Kidney epithelial cell (primary cell): ENCODE data around the gene CLSTN2. TPM values are rescaled to one million over a fixed set of nuclear protein-coding genes. Genes with fewer than 3 reads are reported as not detected.

Source experiments
- DNase-seq: peaks from one replicate; pipeline ENCODE4 v3.0.0-alpha.2; 2010; ENCODE audit warnings: low read depth
- H3K27me3 ChIP-seq: 2 replicates; pipeline ENCODE4 v1.6.0; 2011; ENCODE audit warnings: low read length; ENCODE audit not compliant: control insufficient read depth, insufficient read depth
- H3K36me3 ChIP-seq: 2 replicates; pipeline ENCODE4 v1.5.1; 2011; ENCODE audit warnings: low read length; ENCODE audit not compliant: control insufficient read depth, insufficient read depth
- H3K4me3 ChIP-seq: 2 replicates; pipeline ENCODE4 v1.5.1; 2011; ENCODE audit warnings: low read depth, mild to moderate bottlenecking, control low read depth, low read length
- CTCF ChIP-seq: IDR thresholded peaks from 2 replicates; pipeline ENCODE4 v1.5.1; 2011; ENCODE audit warnings: mild to moderate bottlenecking, moderate library complexity, low read length, control low read depth, inconsistent platforms; ENCODE audit not compliant: insufficient read depth, poor library complexity, severe bottlenecking
- total RNA-seq: library from RNA; depleted of rRNA; stranded (reverse); fragments of >200 nt; gene quantifications from 2 replicates; pipeline ENCODE4 v1.2.3, GENCODE V29; 2015

The CLSTN2 gene
- total RNA-seq, 1 donor from 2014 or later, result 10.9 TPM

GRCh38 chr3:140088058-140088457, 153.1 kb downstream of the CLSTN2 start:
- DNase-seq, result no peak
- no peaks in the 10 kb centered on the region for H3K27me3 ChIP-seq
- no peaks in the 10 kb centered on the region for H3K36me3 ChIP-seq
- no peak overlapping the region for H3K4me3 ChIP-seq
- TF ChIP-seq CTCF, result no peak

GRCh38 chr3:140088513-140088912, 153.5 kb downstream of the CLSTN2 start:
- Histone ChIP-seq H3K36me3 (no peaks in the 10 kb centered on the region), H3K4me3 (no peak overlapping the region), H3K27me3 (no peaks in the 10 kb centered on the region)
- no peak for TF ChIP-seq CTCF
- no peak for DNase-seq

- Histone ChIP-seq H3K4me3 (no peak overlapping the region), H3K36me3 (no peaks in the 10 kb centered on the region), H3K27me3 (no peaks in the 10 kb centered on the region)
- TF ChIP-seq CTCF, result no peak
- DNase-seq, result no peak
Measured at GRCh38 chr3:140089403-140090072, 154.6 kb downstream of the CLSTN2 start.

GRCh38 chr3:140091143-140091542, 156.2 kb downstream of the CLSTN2 start:
- Histone ChIP-seq H3K27me3 (no peaks in the 10 kb centered on the region), H3K36me3 (no peaks in the 10 kb centered on the region), H3K4me3 (no peak overlapping the region)
- no peak for TF ChIP-seq CTCF
- DNase-seq, result peak; percentile 43

DNA sequence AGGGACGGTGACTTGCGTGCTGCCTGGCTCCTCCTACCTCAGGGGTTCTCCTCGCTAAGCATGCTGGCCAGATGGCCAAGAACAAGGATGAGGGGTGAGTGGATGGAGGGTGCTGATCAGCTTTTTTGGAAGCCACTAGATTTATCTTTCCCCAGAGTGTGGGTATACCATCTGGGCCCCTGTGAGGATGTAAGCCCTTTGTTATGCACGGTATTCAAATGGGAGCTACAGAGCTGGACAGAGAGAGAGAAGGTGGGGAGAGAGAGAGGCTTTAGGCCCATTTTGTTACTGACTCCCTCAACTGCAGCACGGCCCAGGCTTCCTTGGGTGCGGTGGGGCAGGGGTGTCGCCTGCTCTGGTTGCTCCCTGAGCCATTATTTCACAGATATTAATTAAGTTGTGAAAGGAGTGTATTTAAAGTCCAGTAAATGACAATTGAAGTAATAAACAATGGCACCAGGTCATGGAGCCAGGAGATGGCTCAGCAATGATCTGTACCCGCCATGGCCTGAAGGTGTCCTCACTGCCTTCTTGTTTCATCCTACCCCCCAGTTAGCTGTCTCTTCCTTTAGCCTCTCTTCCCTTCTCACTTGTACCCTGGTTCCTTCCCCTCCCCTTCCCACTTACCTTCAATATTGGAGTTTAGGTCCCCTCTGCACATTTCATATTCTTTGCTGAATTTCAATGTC, 158.0 kb downstream of the CLSTN2 start:
- peak; percentile 3 for TF ChIP-seq CTCF
- Histone ChIP-seq H3K27me3 (no peaks in the 10 kb centered on the region), H3K36me3 (no peaks in the 10 kb centered on the region), H3K4me3 (no peak overlapping the region)
- DNase-seq, result no peak

- DNase-seq, result peak; percentile 73
- no peak overlapping the region for H3K4me3 ChIP-seq
- TF ChIP-seq CTCF, result no peak
- H3K36me3 ChIP-seq, result no peaks in the 10 kb centered on the region
- H3K27me3 ChIP-seq, result no peaks in the 10 kb centered on the region
Measured at GRCh38 chr3:140093742-140094141, 158.8 kb downstream of the CLSTN2 start.
